Measurements from ENCODE around the gene CPEB1.

The CPEB1 gene

GRCh38 chr15:82595203-82595602 is 52.0 kb downstream of the CPEB1 start:
- no peak for DNase-seq (ENCODE audit: low read depth)

GRCh38 chr15:82587805-82588204 is 59.4 kb downstream of the CPEB1 start:
- DNase-seq (ENCODE audit: low read depth), result no peak

GRCh38 chr15:82585072-82585471 is 62.1 kb downstream of the CPEB1 start:
- no peak for DNase-seq (ENCODE audit: low read depth)

GRCh38 chr15:82580713-82581112 is 66.5 kb downstream of the CPEB1 start:
- DNase-seq (ENCODE audit: low read depth), result no peak

- DNase-seq (ENCODE audit: low read depth), result no peak
Observed at GRCh38 chr15:82575335-82575734, 71.8 kb downstream of the CPEB1 start.

GRCh38 chr15:82572986-82573385 is 74.2 kb downstream of the CPEB1 start:
- DNase-seq (ENCODE audit: low read depth), result no peak

- no peak for DNase-seq (ENCODE audit: low read depth)
Observed at GRCh38 chr15:82572311-82572710, 74.9 kb downstream of the CPEB1 start.

GRCh38 chr15:82571722-82572222 is 75.4 kb downstream of the CPEB1 start:
- no peak for DNase-seq (ENCODE audit: low read depth)

GRCh38 chr15:82570721-82571508 is 76.2 kb downstream of the CPEB1 start:
- DNase-seq (ENCODE audit: low read depth), result no peak

- DNase-seq (ENCODE audit: low read depth), result no peak
Observed at GRCh38 chr15:82569834-82570233, 77.3 kb downstream of the CPEB1 start.

- DNase-seq (ENCODE audit: low read depth), result no peak
Observed at GRCh38 chr15:82568986-82569385, 78.2 kb downstream of the CPEB1 start.

- no peak for DNase-seq (ENCODE audit: low read depth)
Observed at GRCh38 chr15:82567661-82568060, 79.5 kb downstream of the CPEB1 start.

- DNase-seq (ENCODE audit: low read depth), result no peak
Observed at GRCh38 chr15:82566690-82567089, 80.5 kb downstream of the CPEB1 start.

- no peak for DNase-seq (ENCODE audit: low read depth)
Observed at GRCh38 chr15:82558502-82558901, 88.7 kb downstream of the CPEB1 start.

- DNase-seq (ENCODE audit: low read depth), result no peak
Observed at GRCh38 chr15:82556315-82557035, 90.7 kb downstream of the CPEB1 start.

GRCh38 chr15:82554849-82555248 is 92.3 kb downstream of the CPEB1 start:
- no peak for DNase-seq (ENCODE audit: low read depth)

- DNase-seq (ENCODE audit: low read depth), result no peak
Observed at GRCh38 chr15:82554351-82554750, 92.8 kb downstream of the CPEB1 start.

GRCh38 chr15:82553846-82554245 is 93.3 kb downstream of the CPEB1 start:
- no peak for DNase-seq (ENCODE audit: low read depth)

GRCh38 chr15:82552861-82553260 is 94.3 kb downstream of the CPEB1 start:
- DNase-seq (ENCODE audit: low read depth), result no peak

GRCh38 chr15:82551646-82552247 is 95.4 kb downstream of the CPEB1 start:
- no peak for DNase-seq (ENCODE audit: low read depth)

GRCh38 chr15:82549199-82549665 is 97.9 kb downstream of the CPEB1 start:
- no peak for DNase-seq (ENCODE audit: low read depth)

GRCh38 chr15:82548700-82549099 is 98.5 kb downstream of the CPEB1 start:
- DNase-seq (ENCODE audit: low read depth), result no peak

GRCh38 chr15:82545478-82545877 is 101.7 kb downstream of the CPEB1 start:
- DNase-seq (ENCODE audit: low read depth), result no peak
